Measurements from ENCODE around the gene CYTH1. TPM values are rescaled to one million over a fixed set of nuclear protein-coding genes. Genes with fewer than 3 reads are reported as not detected.

The CYTH1 gene
- total and polyA plus RNA-seq, 3 donors from 2014 or later, result 40.8 to 47.9 (median 42.2) TPM

- DNase-seq, result no peak
- intact Hi-C loops (cut with DNase I; ENCODE audit: low total_unique reads), result no loop called here
- Histone ChIP-seq H3K4me1 (no peaks in the 10 kb centered on the region), H3K27ac (no peak overlapping the region), H3K9me3 (no peaks in the 10 kb centered on the region), H3K36me3 (ENCODE audit: low read depth, missing control alignments) (no peaks in the 10 kb centered on the region), H3K27me3 (no peaks in the 10 kb centered on the region), H3K4me3 (no peak overlapping the region)
- TF ChIP-seq POLR2A (IDR thresholded peaks at IDR 0.05) (no peak), CTCF (IDR thresholded peaks at IDR 0.05) (no peak)
- WGBS, 2 donors, result 94 to 95% methylated on average over 13 of the region's 13 CpGs
These were observed 55.6 kb downstream of the CYTH1 start for GRCh38 chr17:78726513-78726912.

GRCh38 chr17:78725448-78726021, 56.5 kb downstream of the CYTH1 start:
- DNase-seq, result no peak
- WGBS, 2 donors, result 86 to 91% methylated on average over 6 of the region's 6 CpGs
- Histone ChIP-seq H3K27me3 (no peaks in the 10 kb centered on the region), H3K36me3 (ENCODE audit: low read depth, missing control alignments) (no peaks in the 10 kb centered on the region), H3K9me3 (no peaks in the 10 kb centered on the region), H3K27ac (no peak overlapping the region), H3K4me3 (no peak overlapping the region), H3K4me1 (no peaks in the 10 kb centered on the region)
- TF ChIP-seq POLR2A (IDR thresholded peaks at IDR 0.05), result no peak
- TF ChIP-seq CTCF (IDR thresholded peaks at IDR 0.05), result no peak
- intact Hi-C loops (cut with DNase I; ENCODE audit: low total_unique reads), result no loop called here

- Histone ChIP-seq H3K4me3 (no peak overlapping the region), H3K36me3 (ENCODE audit: low read depth, missing control alignments) (no peaks in the 10 kb centered on the region), H3K9me3 (no peaks in the 10 kb centered on the region), H3K27ac (no peak overlapping the region), H3K4me1 (no peaks in the 10 kb centered on the region), H3K27me3 (no peaks in the 10 kb centered on the region)
- TF ChIP-seq CTCF (IDR thresholded peaks at IDR 0.05) (no peak), POLR2A (IDR thresholded peaks at IDR 0.05) (no peak)
- intact Hi-C loops (cut with DNase I; ENCODE audit: low total_unique reads), result no loop called here
- no peak for DNase-seq
- 92% methylated on average over 7 of the region's 7 CpGs for WGBS, 2 donors
These were observed 57.1 kb downstream of the CYTH1 start for GRCh38 chr17:78724999-78725398.

- 71 to 79% methylated on average over 5 of the region's 5 CpGs for WGBS, 2 donors
- no peak overlapping the region for H3K4me3 ChIP-seq
- intact Hi-C loops (cut with DNase I; ENCODE audit: low total_unique reads), result no loop called here
These were observed 57.5 kb downstream of the CYTH1 start for GRCh38 chr17:78724544-78724943.

More at GRCh38 chr17:78724544-78724943, 57.5 kb downstream of the CYTH1 start:
- no peak for DNase-seq
- Histone ChIP-seq H3K27me3 (no peaks in the 10 kb centered on the region), H3K27ac (no peak overlapping the region), H3K36me3 (ENCODE audit: low read depth, missing control alignments) (no peaks in the 10 kb centered on the region), H3K9me3 (no peaks in the 10 kb centered on the region), H3K4me1 (no peaks in the 10 kb centered on the region)
- TF ChIP-seq POLR2A (IDR thresholded peaks at IDR 0.05) (no peak), CTCF (IDR thresholded peaks at IDR 0.05) (no peak)

Data from testis (tissue), 3 donors.